ENCODE measurements around the gene AOC1. TPM values are rescaled to one million over a fixed set of nuclear protein-coding genes. Genes with fewer than 3 reads are reported as not detected.

Gene AOC1
- polyA plus RNA-seq, 2 donors: 0.75 to 1.6 TPM

Other genes starting within 250 kb of the AOC1 start
- gene GIMAP6, start 220.1 kb upstream of the AOC1 start, polyA plus RNA-seq: 1 to 10 TPM; 2.7 to 2.8 TPM
- gene GIMAP2, start 166.8 kb upstream of the AOC1 start, polyA plus RNA-seq: 1 to 10 TPM in 1 of 2 donors, under 1 TPM in 1; 0.90 to 2.1 TPM
- gene GIMAP1, start 135.9 kb upstream of the AOC1 start, polyA plus RNA-seq: 1 to 10 TPM; 1.2 to 1.5 TPM
- gene GIMAP5, start 115.1 kb upstream of the AOC1 start, polyA plus RNA-seq: 1 to 10 TPM; 5.2 to 7.6 TPM
- 10 to 100 TPM in 1 of 2 donors, 1 to 10 TPM in 1; 5.7 to 15.6 TPM for gene TMEM176B, start 52.2 kb upstream of the AOC1 start, polyA plus RNA-seq
- 1 to 10 TPM; 4.8 to 9.4 TPM for gene TMEM176A, start 51.7 kb upstream of the AOC1 start, polyA plus RNA-seq
- gene KCNH2, start 125.8 kb downstream of the AOC1 start, polyA plus RNA-seq: 1 to 10 TPM in 1 of 2 donors, under 1 TPM in 1; 0.88 to 2.0 TPM
- 1 to 10 TPM; 4.5 to 4.9 TPM for gene NOS3, start 138.5 kb downstream of the AOC1 start, polyA plus RNA-seq
- 100 to 1,000 TPM in 1 of 2 donors, 10 to 100 TPM in 1; 36.0 to 143 TPM for gene ATG9B, start 172.0 kb downstream of the AOC1 start, polyA plus RNA-seq
- gene ABCB8, start 175.9 kb downstream of the AOC1 start, polyA plus RNA-seq: 10 to 100 TPM; 24.0 to 27.6 TPM
- gene ASIC3, start 196.0 kb downstream of the AOC1 start, polyA plus RNA-seq: 1 to 10 TPM; 1.1 to 4.2 TPM
- gene CDK5, start 205.4 kb downstream of the AOC1 start, polyA plus RNA-seq: 1 to 10 TPM; 5.2 to 9.7 TPM
- gene SLC4A2, start 207.1 kb downstream of the AOC1 start, polyA plus RNA-seq: 10 to 100 TPM; 35.7 to 45.5 TPM
- 100 to 1,000 TPM in 1 of 2 donors, 10 to 100 TPM in 1; 80.0 to 144 TPM for gene FASTK, start 228.3 kb downstream of the AOC1 start, polyA plus RNA-seq
- gene TMUB1, start 231.0 kb downstream of the AOC1 start, polyA plus RNA-seq: 10 to 100 TPM; 33.4 to 64.2 TPM
- gene AGAP3, start 234.0 kb downstream of the AOC1 start, polyA plus RNA-seq: 10 to 100 TPM; 60.8 to 98.8 TPM

Data from esophagus (tissue), 2 donors.